Adrenal gland (tissue), 12 donors: ENCODE results near the gene CANX. TPM values are rescaled to one million over a fixed set of nuclear protein-coding genes. Genes with fewer than 3 reads are reported as not detected.

Source experiments
- DNase-seq, 7 donors: peaks; one replicate each; pipeline ENCODE4 v3.0.0-alpha.2; 2019 to 2020
- H3K27ac ChIP-seq, 5 donors: fragments of 200-600 bp; sonication (generic) in 4 of 5; 1 replicate in 3 of 5; 2 replicates in 2 of 5; pipeline versions ENCODE4 v1.5.1 to v1.8.0; 2016 to 2020; ENCODE audit warnings: mild to moderate bottlenecking in 1 of 5
- H3K27me3 ChIP-seq: fragments of 200-600 bp; 2 replicates; pipeline ENCODE4 v1.8.0; 2021
- H3K36me3 ChIP-seq, 2 donors: fragments of 200-600 bp; replicated peaks in 1 of 2; 1 replicate in 1 of 2; 2 replicates in 1 of 2; pipeline versions ENCODE4 v1.5.1 to v1.8.0; 2018 to 2022
- H3K4me1 ChIP-seq, 2 donors: fragments of 200-600 bp; replicated peaks in 1 of 2; 1 replicate in 1 of 2; 2 replicates in 1 of 2; pipeline versions ENCODE4 v1.5.1 to v1.8.0; 2018 to 2021
- H3K4me3 ChIP-seq, 4 donors: fragments of 200-600 bp; sonication (generic) in 3 of 4; one replicate each; pipeline ENCODE4 v1.5.1; 2016 to 2018
- H3K9me3 ChIP-seq, 3 donors: fragments of 200-600 bp; sonication (generic) in 1 of 3; replicated peaks in 1 of 3; 1 replicate in 2 of 3; 2 replicates in 1 of 3; pipeline versions ENCODE4 v1.5.1 to v1.8.0; 2016 to 2021
- POLR2A ChIP-seq, 2 donors: fragments of 450-650 bp; IDR thresholded peaks; one replicate each; pipeline ENCODE4 v1.6.1; 2017; ENCODE audit warnings: antibody characterized with exemption in 2 of 2, mild to moderate bottlenecking in 2 of 2, moderate library complexity in 1 of 2
- WGBS, 4 donors: extraction: QIAGEN DNeasy Blood & Tissue Kit in 2 of 4; methylation state at CpG; one replicate each; pipeline versions ENCODE4 v1.1.5 to v1.1.7; 2013 to 2017; 5-methylcytosine and 5-hydroxymethylcytosine counted together
- intact Hi-C, 2 donors: fragments of 100-400 bp; cut with DNase I; formaldehyde crosslinking; loops; one replicate each; pipeline versions ENCODE4 v1.14.1 to v1.15.0; 2022 to 2023
- polyA plus RNA-seq, 3 donors: library from polyadenylated mRNA; stranded (reverse); fragments of 200-250 nt in 2 of 3; fragments of 350-450 nt in 1 of 3; fragmentation: Illumina TruSeq in 1 of 3; extraction: RNeasy Lipid Tissue Mini Kit (QIAGEN cat#74804) in 1 of 3; gene quantifications; one replicate each; pipeline ENCODE4 v1.2.3, GENCODE V29; 2013 to 2014
- total RNA-seq, 9 donors: library from RNA; depleted of rRNA in 4 of 9; stranded (reverse); fragments of >200 nt in 4 of 9; fragments of 120-200 nt in 1 of 9; fragmentation: NEBNext Ultra II Directional in 1 of 9; extraction: Animal tissue kit (Norgen Biotek cat#: 25700) in 1 of 9; gene quantifications; one replicate each; pipeline versions ENCODE4 v1.1.0 to v1.2.4, GENCODE V29; 2013 to 2023
- TF ChIP-seq, protein P1 (sequence below), 6 experiments: fragments of 450-650 bp in 4 of 6; fragments of 200-600 bp in 2 of 6; sonication (generic) in 1 of 6; IDR thresholded peaks; 1 replicate in 5 of 6; 2 replicates in 1 of 6; pipeline versions ENCODE4 v1.5.1 to v1.8.0; 2016 to 2021; ENCODE audit warnings: antibody characterized with exemption in 6 of 6, mild to moderate bottlenecking in 2 of 6, moderate library complexity in 1 of 6
- donor health status: healthy with polysubstance abuse.
- donor health status: Bipolar disorder and iron deficiency.
- donor health status: DM: yes; HTN: yes; CAD: no.
- donor health status: DM: no; HTN: no; CAD: no.
- donor health status: DM: no; HTN: no; CAD: no.
- donor health status: DM: yes; HTN: yes; CAD: no.

CANX gene
- total and polyA plus RNA-seq, 12 donors, result 80.0 to 1,022 (median 394) TPM

GRCh38 chr5:179780362-179780761 is 81.6 kb downstream of the CANX start:
- Histone ChIP-seq H3K27ac (no peak overlapping the region), H3K36me3 (peaks cover 0 to 26% of the 10 kb centered on the region in 2 donors), H3K4me1 (peaks cover 0 to 4% of the 10 kb centered on the region in 2 donors), H3K9me3 (no peaks in the 10 kb centered on the region), H3K4me3 (no peak overlapping the region), H3K27me3 (no peaks in the 10 kb centered on the region)
- intact Hi-C loops, result no loop called here
- 76 to 83% (median 79%) methylated on average over 7 of the region's 7 CpGs for WGBS, 4 donors
- TF ChIP-seq, protein P1, sequence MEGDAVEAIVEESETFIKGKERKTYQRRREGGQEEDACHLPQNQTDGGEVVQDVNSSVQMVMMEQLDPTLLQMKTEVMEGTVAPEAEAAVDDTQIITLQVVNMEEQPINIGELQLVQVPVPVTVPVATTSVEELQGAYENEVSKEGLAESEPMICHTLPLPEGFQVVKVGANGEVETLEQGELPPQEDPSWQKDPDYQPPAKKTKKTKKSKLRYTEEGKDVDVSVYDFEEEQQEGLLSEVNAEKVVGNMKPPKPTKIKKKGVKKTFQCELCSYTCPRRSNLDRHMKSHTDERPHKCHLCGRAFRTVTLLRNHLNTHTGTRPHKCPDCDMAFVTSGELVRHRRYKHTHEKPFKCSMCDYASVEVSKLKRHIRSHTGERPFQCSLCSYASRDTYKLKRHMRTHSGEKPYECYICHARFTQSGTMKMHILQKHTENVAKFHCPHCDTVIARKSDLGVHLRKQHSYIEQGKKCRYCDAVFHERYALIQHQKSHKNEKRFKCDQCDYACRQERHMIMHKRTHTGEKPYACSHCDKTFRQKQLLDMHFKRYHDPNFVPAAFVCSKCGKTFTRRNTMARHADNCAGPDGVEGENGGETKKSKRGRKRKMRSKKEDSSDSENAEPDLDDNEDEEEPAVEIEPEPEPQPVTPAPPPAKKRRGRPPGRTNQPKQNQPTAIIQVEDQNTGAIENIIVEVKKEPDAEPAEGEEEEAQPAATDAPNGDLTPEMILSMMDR (IDR thresholded peaks at IDR 0.05), result no peak
- TF ChIP-seq POLR2A (IDR thresholded peaks at IDR 0.05), result no peak
- no peak for DNase-seq

Other genes with a start within 250 kb of the CANX start
- 10 to 100 TPM; 43.7 to 70.6 (median 55.0) TPM for gene RUFY1, start 148.4 kb upstream of the CANX start, total RNA-seq
- 10 to 100 TPM; 50.1 to 83.9 (median 59.2) TPM for gene RUFY1, start 148.4 kb upstream of the CANX start, polyA plus RNA-seq
- 100 to 1,000 TPM; 131 to 635 (median 350) TPM for gene HNRNPH1, start 75.3 kb upstream of the CANX start, total RNA-seq
- gene HNRNPH1, start 75.3 kb upstream of the CANX start, polyA plus RNA-seq, result 100 to 1,000 TPM; 284 to 516 (median 357) TPM
- gene CBY3, start 17.9 kb upstream of the CANX start, total RNA-seq, result under 1 TPM in 1 of 9 donors, not detected in 8; 0.11 TPM
- gene CBY3, start 17.9 kb upstream of the CANX start, polyA plus RNA-seq, result under 1 TPM in 1 of 3 donors, not detected in 2; 0.10 TPM
- 10 to 100 TPM; 12.9 to 70.7 (median 32.4) TPM for gene MAML1, start 33.9 kb downstream of the CANX start, total RNA-seq
- 10 to 100 TPM in 2 of 3 donors, 1 to 10 TPM in 1; 7.3 to 19.0 (median 12.6) TPM for gene MAML1, start 33.9 kb downstream of the CANX start, polyA plus RNA-seq
- 100 to 1,000 TPM in 1 of 9 donors, 10 to 100 TPM in 7, 1 to 10 TPM in 1; 4.8 to 205 (median 20.9) TPM for gene LTC4S, start 95.0 kb downstream of the CANX start, total RNA-seq
- 10 to 100 TPM in 2 of 3 donors, not detected in 1; 24.1 to 44.4 TPM for gene LTC4S, start 95.0 kb downstream of the CANX start, polyA plus RNA-seq
- gene MGAT4B, start 107.9 kb downstream of the CANX start, total RNA-seq, result 100 to 1,000 TPM in 7 of 9 donors, 10 to 100 TPM in 2; 88.6 to 242 (median 215) TPM
- gene MGAT4B, start 107.9 kb downstream of the CANX start, polyA plus RNA-seq, result 100 to 1,000 TPM in 2 of 3 donors, 10 to 100 TPM in 1; 80.5 to 192 (median 122) TPM
- gene SQSTM1, start 121.9 kb downstream of the CANX start, total RNA-seq, result 1,000 to 10,000 TPM in 3 of 9 donors, 100 to 1,000 TPM in 6; 453 to 2,312 (median 868) TPM
- gene SQSTM1, start 121.9 kb downstream of the CANX start, polyA plus RNA-seq, result 100 to 1,000 TPM; 258 to 312 (median 292) TPM
- gene MRNIP, start 159.8 kb downstream of the CANX start, total RNA-seq, result 10 to 100 TPM; 14.7 to 46.5 (median 31.1) TPM
- 100 to 1,000 TPM in 2 of 3 donors, 10 to 100 TPM in 1; 12.3 to 129 (median 104) TPM for gene MRNIP, start 159.8 kb downstream of the CANX start, polyA plus RNA-seq
- 100 to 1,000 TPM in 7 of 9 donors, 10 to 100 TPM in 2; 30.7 to 192 (median 159) TPM for gene TBC1D9B, start 208.9 kb downstream of the CANX start, total RNA-seq
- 100 to 1,000 TPM in 1 of 3 donors, 10 to 100 TPM in 2; 80.9 to 127 (median 87.0) TPM for gene TBC1D9B, start 208.9 kb downstream of the CANX start, polyA plus RNA-seq